ENCODE results near the gene SEMA6D.
"Not testable (repeated sequence)": the region's sequence is repeated elsewhere in the genome, so short reads cannot be mapped to it uniquely, and the experiment has no call there.

SEMA6D gene

GRCh38 chr15:47715856-47716445 is 1.4 kb upstream of the SEMA6D start:
- DNase-seq (ENCODE audit: low read depth, low spot score), result peak; percentile 28

- DNase-seq (ENCODE audit: low read depth, low spot score), result no peak
Observed at GRCh38 chr15:47716516-47716915, 789 bp upstream of the SEMA6D start.

GRCh38 chr15:47718497-47719437 is 1.5 kb downstream of the SEMA6D start:
- DNase-seq (ENCODE audit: low read depth, low spot score), result peak; percentile 30

- no peak for DNase-seq (ENCODE audit: low read depth, low spot score)
Observed at GRCh38 chr15:47719730-47720129, 2.4 kb downstream of the SEMA6D start.

- DNase-seq (ENCODE audit: low read depth, low spot score), result no peak
Observed at GRCh38 chr15:47720555-47720954, 3.2 kb downstream of the SEMA6D start.

GRCh38 chr15:47721676-47722075 is 4.4 kb downstream of the SEMA6D start:
- DNase-seq (ENCODE audit: low read depth, low spot score), result no peak

- no peak for DNase-seq (ENCODE audit: low read depth, low spot score)
Observed at GRCh38 chr15:47724346-47724745, 7.0 kb downstream of the SEMA6D start.

GRCh38 chr15:47725051-47725450 is 7.7 kb downstream of the SEMA6D start:
- no peak for DNase-seq (ENCODE audit: low read depth, low spot score)

- no peak for DNase-seq (ENCODE audit: low read depth, low spot score)
Observed at GRCh38 chr15:47725906-47726305, 8.6 kb downstream of the SEMA6D start.

GRCh38 chr15:47726399-47726823 is 9.1 kb downstream of the SEMA6D start:
- DNase-seq (ENCODE audit: low read depth, low spot score), result no peak

GRCh38 chr15:47727137-47727536 is 9.8 kb downstream of the SEMA6D start:
- DNase-seq (ENCODE audit: low read depth, low spot score), result no peak

GRCh38 chr15:47727676-47728075 is 10.4 kb downstream of the SEMA6D start:
- DNase-seq (ENCODE audit: low read depth, low spot score), result no peak

- no peak for DNase-seq (ENCODE audit: low read depth, low spot score)
Observed at GRCh38 chr15:47728426-47728825, 11.1 kb downstream of the SEMA6D start.

GRCh38 chr15:47728886-47729285 is 11.6 kb downstream of the SEMA6D start:
- no peak for DNase-seq (ENCODE audit: low read depth, low spot score)

- no peak for DNase-seq (ENCODE audit: low read depth, low spot score)
Observed at GRCh38 chr15:47731230-47731629, 13.9 kb downstream of the SEMA6D start.

- DNase-seq (ENCODE audit: low read depth, low spot score), result no peak
Observed at GRCh38 chr15:47732248-47732647, 14.9 kb downstream of the SEMA6D start.

- no peak for DNase-seq (ENCODE audit: low read depth, low spot score)
Observed at GRCh38 chr15:47733085-47733484, 15.8 kb downstream of the SEMA6D start.

- DNase-seq (ENCODE audit: low read depth, low spot score), result no peak
Observed at GRCh38 chr15:47736143-47736786, 19.0 kb downstream of the SEMA6D start.

- no peak for DNase-seq (ENCODE audit: low read depth, low spot score)
Observed at GRCh38 chr15:47737477-47737876, 20.2 kb downstream of the SEMA6D start.

GRCh38 chr15:47738144-47738825 is 21.0 kb downstream of the SEMA6D start:
- not testable (repeated sequence) for DNase-seq (ENCODE audit: low read depth, low spot score)

- DNase-seq (ENCODE audit: low read depth, low spot score), result no peak
Observed at GRCh38 chr15:47741082-47741481, 23.8 kb downstream of the SEMA6D start.

GRCh38 chr15:47741907-47742306 is 24.6 kb downstream of the SEMA6D start:
- no peak for DNase-seq (ENCODE audit: low read depth, low spot score)

All from ELF-1 (cell line).